NCI-H2196 (cell line): Measurements from ENCODE around the gene SPO11.

Experiments
- DNase-seq: peaks from one replicate; lab custom pipeline; 2025; ENCODE audit not compliant: unreplicated experiment; lab: John Stamatoyannopoulos, UW

Gene SPO11

DNA sequence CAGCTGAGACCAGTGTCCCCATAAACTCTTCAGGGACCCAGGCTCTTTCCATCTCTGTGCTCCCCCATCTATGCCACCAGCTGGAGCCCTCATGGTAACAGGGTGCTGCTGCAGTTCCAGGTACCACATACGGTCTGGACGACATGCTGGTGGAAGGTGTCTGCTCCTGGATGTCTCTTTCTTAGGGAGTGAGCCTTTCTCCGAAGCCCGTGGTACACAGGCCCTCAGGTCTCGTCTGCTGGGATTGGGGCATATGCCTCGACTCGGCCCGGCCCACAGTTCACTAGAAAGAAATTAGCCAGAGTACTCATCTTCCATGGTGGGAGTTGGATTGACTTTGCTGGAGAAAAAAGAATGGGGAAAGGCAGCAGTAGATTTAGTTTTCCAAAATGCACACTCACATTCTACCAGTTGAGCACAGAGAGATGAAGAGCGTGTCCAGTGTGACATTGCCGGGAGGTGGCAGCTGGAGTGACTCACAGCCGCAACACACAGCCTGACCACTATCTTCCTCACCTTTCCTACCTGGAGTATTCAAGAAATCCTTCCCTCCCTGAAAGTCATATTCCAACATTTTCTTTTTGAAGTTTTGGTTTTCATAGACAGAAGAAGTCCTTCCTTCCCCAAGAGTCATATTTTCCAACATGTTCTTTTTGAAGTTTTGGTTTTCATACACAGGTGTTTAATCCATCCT, 18.6 kb upstream of the SPO11 start:
- no peak for DNase-seq

GRCh38 chr20:57312138-57312537, 17.5 kb upstream of the SPO11 start:
- no peak for DNase-seq

DNA sequence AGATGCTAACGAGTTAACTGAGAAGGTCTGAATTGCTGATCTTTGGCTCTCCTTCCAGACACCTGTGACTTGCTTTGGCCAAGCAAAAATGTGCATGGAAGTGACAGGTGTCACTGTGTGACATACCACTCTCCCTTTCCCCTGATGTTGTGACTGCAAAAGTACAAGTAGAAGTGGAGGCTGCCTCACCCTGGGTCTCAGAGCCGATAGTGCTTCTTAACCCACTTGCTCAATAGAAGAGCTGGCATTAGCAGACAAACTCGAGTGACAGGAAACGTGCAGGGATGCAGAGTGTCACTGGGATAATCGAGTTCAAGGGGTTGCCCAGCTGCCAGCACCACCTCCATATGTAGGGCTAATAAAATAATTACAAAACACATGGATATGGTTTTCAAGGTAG, 16.4 kb upstream of the SPO11 start:
- no peak for DNase-seq

DNA sequence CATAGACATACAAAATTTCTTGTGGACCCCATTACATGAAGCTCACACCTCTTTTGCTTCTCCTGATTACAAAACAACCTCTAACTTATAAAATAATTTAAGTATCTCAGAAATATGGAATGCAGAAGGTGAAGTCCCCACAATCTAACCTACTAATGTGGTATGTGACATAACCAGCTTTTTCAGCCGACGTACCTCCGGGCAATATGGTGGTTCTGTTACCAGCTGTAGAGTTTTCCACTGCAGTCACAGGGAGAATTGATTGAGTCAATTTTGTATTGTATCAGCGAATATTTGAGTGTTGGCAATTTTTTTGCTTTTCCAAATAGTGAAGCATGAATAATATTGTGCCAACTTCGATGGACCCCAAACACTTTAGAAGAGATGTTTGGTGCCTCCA, 15.7 kb upstream of the SPO11 start:
- no peak for DNase-seq

GRCh38 chr20:57315083-57315975, 14.3 kb upstream of the SPO11 start:
- no peak for DNase-seq

GRCh38 chr20:57315976-57316480, 13.6 kb upstream of the SPO11 start:
- DNase-seq, result no peak

GRCh38 chr20:57316795-57317201, 12.8 kb upstream of the SPO11 start:
- no peak for DNase-seq

DNA sequence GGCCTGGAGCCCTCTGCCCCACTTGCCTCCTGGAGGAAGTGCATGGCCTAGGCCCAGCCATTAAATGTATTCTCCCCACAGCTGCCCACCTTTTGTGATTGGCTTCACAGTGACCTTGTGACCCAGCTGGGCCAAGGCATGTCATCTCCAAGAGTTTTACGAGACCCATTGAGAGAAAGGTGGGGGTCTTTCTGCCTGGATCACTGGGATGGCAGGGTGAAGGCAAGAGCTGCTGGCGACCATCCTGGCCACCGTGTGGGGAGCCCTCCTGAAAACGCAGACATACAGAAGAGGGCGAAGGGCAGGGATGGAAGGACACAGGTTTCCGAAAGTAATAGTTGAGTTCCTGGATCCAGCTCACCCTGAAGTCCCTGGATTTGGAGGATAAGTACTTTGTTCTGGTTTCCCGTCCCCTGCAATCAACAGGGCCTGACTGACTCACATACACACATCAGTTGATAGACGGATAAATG, 12.3 kb upstream of the SPO11 start:
- no peak for DNase-seq

GRCh38 chr20:57317789-57318371, 11.7 kb upstream of the SPO11 start:
- DNase-seq, result no peak

- no peak for DNase-seq
Observed at GRCh38 chr20:57319584-57319983, 10.0 kb upstream of the SPO11 start.

GRCh38 chr20:57320358-57320757, 9.2 kb upstream of the SPO11 start:
- DNase-seq, result no peak

DNA sequence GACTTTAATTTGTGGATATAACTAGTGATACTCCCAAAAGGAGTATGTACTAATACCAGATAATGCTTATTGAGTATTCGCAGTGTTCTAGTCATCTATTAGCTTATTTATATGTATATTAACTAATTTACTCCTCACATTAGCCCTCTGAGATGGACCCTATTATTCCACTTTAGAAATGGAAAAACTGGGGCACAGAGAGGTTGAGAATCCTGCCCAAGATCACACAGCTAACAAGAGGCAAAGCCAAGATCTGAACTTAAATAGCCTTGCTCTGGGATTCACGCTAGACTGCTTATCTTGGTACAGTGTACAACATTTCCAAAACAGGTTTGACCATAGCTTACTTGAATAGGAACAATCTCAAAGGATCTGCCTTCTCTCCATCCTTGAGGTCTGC, 8.5 kb upstream of the SPO11 start:
- DNase-seq, result no peak

DNA sequence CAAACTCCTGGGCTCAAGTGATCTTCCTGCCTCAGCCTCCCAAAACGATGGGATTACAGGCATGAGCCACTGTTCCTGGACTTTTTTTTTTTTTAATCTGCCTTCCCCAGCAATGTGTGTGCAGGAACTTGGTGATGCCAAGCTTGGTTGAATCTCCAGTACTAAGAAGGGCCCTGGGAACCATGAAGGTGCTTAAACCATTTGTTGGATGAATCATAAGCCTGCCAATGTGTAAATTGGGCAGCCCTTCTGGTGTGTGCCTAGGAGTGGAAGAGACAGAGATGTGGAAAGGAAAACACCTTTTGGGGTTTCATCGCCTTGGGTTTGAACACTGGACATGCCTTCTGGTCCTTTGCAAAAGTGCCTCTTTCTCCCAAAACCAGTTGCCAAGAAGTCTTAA, 7.1 kb upstream of the SPO11 start:
- no peak for DNase-seq

DNA sequence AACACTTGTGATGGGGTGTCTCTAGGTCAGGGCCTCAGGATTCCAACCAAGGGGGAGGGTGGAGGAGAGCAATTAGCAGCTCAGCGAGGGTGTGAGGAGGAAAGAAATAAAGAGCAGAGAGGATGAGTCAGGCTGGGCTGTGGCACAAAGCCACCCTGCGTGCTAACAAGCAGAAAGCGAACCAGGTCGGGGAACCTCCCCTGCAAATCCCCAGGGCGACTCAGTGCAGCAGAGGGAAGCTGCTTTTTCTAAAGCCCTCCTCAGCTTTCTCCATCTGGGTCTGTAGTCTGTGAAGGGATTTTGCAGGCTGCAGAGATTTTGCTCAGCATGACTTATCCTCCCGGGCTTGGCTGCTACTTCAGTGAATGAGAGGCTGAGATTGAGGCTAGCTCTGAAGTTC, 6.6 kb upstream of the SPO11 start:
- no peak for DNase-seq

DNA sequence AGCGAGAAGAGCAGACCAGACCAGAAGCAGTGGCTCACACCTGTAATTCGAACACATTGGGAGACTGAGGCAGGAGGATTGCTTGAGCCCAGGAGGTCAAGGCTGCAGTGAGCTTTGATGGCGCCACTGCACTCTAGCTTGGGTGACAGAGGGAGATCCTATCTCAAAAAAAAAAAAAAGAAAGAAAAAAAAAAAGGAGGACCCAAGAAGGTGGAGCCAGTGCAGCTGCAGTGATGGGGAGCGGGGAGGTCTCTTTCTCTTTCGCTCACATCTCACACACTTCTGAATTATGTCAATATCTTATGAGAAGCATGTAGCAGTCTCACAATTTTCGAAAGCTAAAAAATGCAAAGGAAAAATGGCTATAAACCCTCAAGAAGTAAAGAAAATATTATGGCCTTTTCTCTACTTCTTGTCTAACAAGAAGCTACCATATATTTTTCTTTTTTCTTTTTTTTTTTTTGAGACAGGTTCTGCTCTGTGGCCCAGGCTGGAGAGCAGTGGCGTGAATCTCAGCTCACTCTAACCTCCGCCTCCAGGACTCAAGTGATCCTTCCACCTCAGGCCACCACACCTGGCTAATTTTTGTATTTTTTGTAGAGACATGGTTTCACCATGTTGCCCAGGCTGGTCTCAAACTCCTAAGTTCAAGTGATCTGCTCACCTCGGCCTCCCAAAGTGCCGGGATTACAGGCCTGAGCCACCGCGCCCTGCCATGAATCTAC, 3.8 kb upstream of the SPO11 start:
- DNase-seq, result no peak

DNA sequence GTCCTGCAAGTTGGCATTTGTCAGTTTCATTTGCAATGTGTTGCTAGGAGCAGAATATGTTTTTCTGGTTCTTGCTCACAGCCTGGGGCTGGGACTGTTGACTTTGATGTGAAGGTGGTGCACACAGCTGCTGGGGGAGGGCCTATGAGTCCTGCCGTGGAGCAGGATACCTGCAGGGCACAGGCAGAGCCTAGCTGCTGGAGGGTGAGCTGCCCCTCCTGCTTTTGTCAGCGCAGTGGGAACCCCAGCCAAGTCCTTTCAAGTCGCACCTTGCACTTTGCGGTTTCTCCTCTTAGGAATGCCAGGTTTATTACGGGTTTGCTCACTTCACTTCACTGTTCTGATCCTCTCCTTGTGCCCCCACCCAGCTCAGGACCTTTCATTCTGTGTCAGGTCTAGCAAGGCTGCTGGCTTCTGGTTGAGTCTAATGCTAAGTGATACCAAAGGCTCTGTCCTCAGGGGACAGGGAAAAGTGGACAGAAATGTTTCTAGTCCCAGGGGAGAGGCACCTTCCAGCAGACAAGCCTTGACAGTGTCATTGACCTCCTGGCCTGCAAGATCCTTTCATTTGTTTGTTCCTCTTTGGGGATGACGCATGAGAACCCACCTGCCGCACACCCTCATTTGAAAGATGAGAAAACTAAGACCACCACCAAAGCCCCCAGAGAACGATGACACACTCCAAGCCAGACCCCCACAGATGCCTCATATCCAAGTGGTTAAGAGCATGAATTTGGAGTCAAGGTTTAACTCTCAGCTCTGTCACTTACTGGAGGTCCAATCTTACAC, 2.7 kb upstream of the SPO11 start:
- DNase-seq, result peak; percentile 27

GRCh38 chr20:57327820-57328219, 1.8 kb upstream of the SPO11 start:
- no peak for DNase-seq

DNA sequence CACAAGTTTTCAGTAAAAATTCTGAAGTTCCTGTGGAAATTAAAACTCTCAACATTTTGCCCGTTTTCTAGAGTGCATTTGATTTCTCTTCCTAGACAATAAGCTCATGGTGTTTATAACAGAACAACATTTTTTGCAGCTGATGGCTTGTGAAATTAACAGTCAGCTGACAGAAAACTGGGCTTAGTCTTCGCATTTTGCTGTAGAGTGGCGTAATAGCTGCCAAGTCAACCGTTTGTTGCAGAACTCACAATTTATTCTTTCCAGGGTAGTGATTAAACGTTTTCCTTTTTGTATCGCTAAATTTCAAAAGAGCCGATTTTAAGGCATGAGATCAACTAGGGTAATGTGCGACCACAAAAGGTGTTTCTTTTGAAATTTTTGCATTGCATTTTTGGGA, 1.4 kb downstream of the SPO11 start:
- no peak for DNase-seq

- no peak for DNase-seq
Observed at GRCh38 chr20:57332105-57333089, 2.8 kb downstream of the SPO11 start.
